ENCODE results near the gene NIPAL4. TPM values are rescaled to one million over a fixed set of nuclear protein-coding genes. Genes with fewer than 3 reads are reported as not detected.
"Not testable (repeated sequence)": the region's sequence is repeated elsewhere in the genome, so short reads cannot be mapped to it uniquely, and the experiment has no call there.

NIPAL4 gene
- total RNA-seq, 1 experiment from 2014 or later: not detected

- H4K8ac ChIP-seq (replicated peaks; ENCODE audit: insufficient read length, low read depth, low read length): no peak overlapping the region
- no peak for TF ChIP-seq CTCF (conservative IDR thresholded peaks at IDR 0.05)
- H3T11ph ChIP-seq (ENCODE audit: low read length): no peak overlapping the region
- Mint-ChIP-seq H3K9me3 (no peaks in the 10 kb centered on the region), H3K4me1 (peaks cover 20% of the 10 kb centered on the region in 2 experiments), H3K4me3 (no peak overlapping the region), H3K27me3 (ENCODE audit: low read depth) (no peaks in the 10 kb centered on the region), H3K27ac (no peak overlapping the region), H3K36me3 (ENCODE audit: insufficient read depth in 1 of 3, low read depth in 3 of 3) (peaks cover 5 to 15% (median 15%) of the 10 kb centered on the region in 3 experiments; a peak in 6 of 7 replicates)
- H3K23ac ChIP-seq (ENCODE audit: insufficient read length, low read depth, low read length): no peak overlapping the region
- H3K79me1 ChIP-seq (ENCODE audit: insufficient read depth, low read depth, low read length, poor library complexity, severe bottlenecking): no peaks in the 10 kb centered on the region
- no peak overlapping the region for H3K18ac ChIP-seq (ENCODE audit: insufficient read length, low read depth, low read length)
- H2BK120ac ChIP-seq (ENCODE audit: low read depth, low read length, poor library complexity, severe bottlenecking): no peak overlapping the region
- H3K4ac ChIP-seq (ENCODE audit: low read depth, low read length): no peak overlapping the region
- H3K4me1 ChIP-seq (ENCODE audit: insufficient read depth, low read length): peaks cover 5% of the 10 kb centered on the region; the same call in 1 of the 2 replicates
- H3K56ac ChIP-seq (ENCODE audit: insufficient read length, low read depth, low read length): no peak overlapping the region
- no peak overlapping the region for H3K9ac ChIP-seq (ENCODE audit: extremely low read depth, insufficient read length, low read length)
- no peak overlapping the region for H2BK12ac ChIP-seq (ENCODE audit: insufficient read length, low read depth, low read length)
- H3K27ac ChIP-seq (ENCODE audit: insufficient read length, low read depth, low read length): no peak overlapping the region
- H4K20me1 ChIP-seq (ENCODE audit: control insufficient read depth, insufficient read depth, insufficient read length): no peaks in the 10 kb centered on the region
- no peak overlapping the region for H4K91ac ChIP-seq (ENCODE audit: insufficient read length, low read depth, low read length)
- no peak overlapping the region for H2AK5ac ChIP-seq (ENCODE audit: insufficient read length, low read length)
- no peak overlapping the region for H3K14ac ChIP-seq (ENCODE audit: insufficient read depth, low read length)
- no peaks in the 10 kb centered on the region for H3K27me3 ChIP-seq (ENCODE audit: insufficient read depth, low read length)
- no peak overlapping the region for H2BK15ac ChIP-seq (ENCODE audit: low read depth, low read length)
- H4K5ac ChIP-seq (ENCODE audit: insufficient read length, low read depth, low read length): no peak overlapping the region
- H3K9me3 ChIP-seq (ENCODE audit: control insufficient read depth, low read depth, low read length): no peaks in the 10 kb centered on the region
- H2BK20ac ChIP-seq (ENCODE audit: low read depth, low read length, poor library complexity, severe bottlenecking): no peak overlapping the region
- DNase-seq: no peak
- WGBS (ENCODE audit: extremely low coverage, insufficient read length, low lambda C conversion rate): no CpG with 5 or more reads among the region's 7 CpGs
- no peaks in the 10 kb centered on the region for H3K79me2 ChIP-seq (ENCODE audit: insufficient read depth, low read length)
- no peaks in the 10 kb centered on the region for H3K23me2 ChIP-seq (ENCODE audit: insufficient read length, low read depth, low read length, poor library complexity, severe bottlenecking)
- H2BK5ac ChIP-seq (ENCODE audit: insufficient read length, low read length): no peak overlapping the region
- no peak overlapping the region for H3K4me2 ChIP-seq (ENCODE audit: insufficient read depth, insufficient read length, low read length)
- H2AFZ ChIP-seq (ENCODE audit: low read length): no peak overlapping the region
Observed at GRCh38 chr5:157481666-157482065, 21.7 kb downstream of the NIPAL4 start.

GRCh38 chr5:157482702-157483101, 22.7 kb downstream of the NIPAL4 start:
- WGBS (ENCODE audit: extremely low coverage, insufficient read length, low lambda C conversion rate): no CpG with 5 or more reads among the region's 2 CpGs
- not testable (repeated sequence) for H3K4me1 ChIP-seq (ENCODE audit: insufficient read depth, low read length); H3K9ac ChIP-seq (ENCODE audit: extremely low read depth, insufficient read length, low read length); H3K14ac ChIP-seq (ENCODE audit: insufficient read depth, low read length); H3K4me3 Mint-ChIP-seq; H2AK5ac ChIP-seq (ENCODE audit: insufficient read length, low read length); H3K56ac ChIP-seq (ENCODE audit: insufficient read length, low read depth, low read length); H2BK120ac ChIP-seq (ENCODE audit: low read depth, low read length, poor library complexity, severe bottlenecking); H3K9me3 ChIP-seq (ENCODE audit: control insufficient read depth, low read depth, low read length); H3K79me1 ChIP-seq (ENCODE audit: insufficient read depth, low read depth, low read length, poor library complexity, severe bottlenecking); H3K4me2 ChIP-seq (ENCODE audit: insufficient read depth, insufficient read length, low read length); H3K23ac ChIP-seq (ENCODE audit: insufficient read length, low read depth, low read length); H2AFZ ChIP-seq (ENCODE audit: low read length); H3K27me3 ChIP-seq (ENCODE audit: insufficient read depth, low read length); H2BK15ac ChIP-seq (ENCODE audit: low read depth, low read length); DNase-seq; H4K5ac ChIP-seq (ENCODE audit: insufficient read length, low read depth, low read length); H3K27me3 Mint-ChIP-seq (ENCODE audit: low read depth); H3K23me2 ChIP-seq (ENCODE audit: insufficient read length, low read depth, low read length, poor library complexity, severe bottlenecking); H2BK20ac ChIP-seq (ENCODE audit: low read depth, low read length, poor library complexity, severe bottlenecking); H2BK12ac ChIP-seq (ENCODE audit: insufficient read length, low read depth, low read length); H3K79me2 ChIP-seq (ENCODE audit: insufficient read depth, low read length); H3K18ac ChIP-seq (ENCODE audit: insufficient read length, low read depth, low read length); H3K9me3 Mint-ChIP-seq; H3K27ac ChIP-seq (ENCODE audit: insufficient read length, low read depth, low read length); H3K27ac Mint-ChIP-seq; H2BK5ac ChIP-seq (ENCODE audit: insufficient read length, low read length); H4K91ac ChIP-seq (ENCODE audit: insufficient read length, low read depth, low read length); H4K20me1 ChIP-seq (ENCODE audit: control insufficient read depth, insufficient read depth, insufficient read length); H4K8ac ChIP-seq (replicated peaks; ENCODE audit: insufficient read length, low read depth, low read length); H3K4ac ChIP-seq (ENCODE audit: low read depth, low read length); H3T11ph ChIP-seq (ENCODE audit: low read length)
- Mint-ChIP-seq H3K36me3 (ENCODE audit: insufficient read depth in 1 of 3, low read depth in 3 of 3) (peaks cover 5 to 17% (median 15%) of the 10 kb centered on the region in 3 experiments; a peak in 6 of 7 replicates), H3K4me1 (peaks cover 20% of the 10 kb centered on the region in 2 experiments)
